ENCODE data around the gene ETS1.

Gene ETS1

GRCh38 chr11:128548649-128549255 is 38.6 kb downstream of the ETS1 start:
- TF ChIP-seq CTCF (IDR thresholded peaks at IDR 0.05; ENCODE audit: extremely low read depth, missing control alignments): no peak
- DNase-seq (ENCODE audit: low spot score): peak; percentile 45

GRCh38 chr11:128547946-128548648 is 39.3 kb downstream of the ETS1 start:
- TF ChIP-seq CTCF (IDR thresholded peaks at IDR 0.05; ENCODE audit: extremely low read depth, missing control alignments): no peak
- DNase-seq (ENCODE audit: low spot score): no peak

GRCh38 chr11:128546916-128547315 is 40.4 kb downstream of the ETS1 start:
- no peak for TF ChIP-seq CTCF (IDR thresholded peaks at IDR 0.05; ENCODE audit: extremely low read depth, missing control alignments)

GRCh38 chr11:128544471-128545051 is 42.8 kb downstream of the ETS1 start:
- TF ChIP-seq CTCF (IDR thresholded peaks at IDR 0.05; ENCODE audit: extremely low read depth, missing control alignments): no peak
- DNase-seq (ENCODE audit: low spot score): no peak

More at GRCh38 chr11:128546916-128547315, 40.4 kb downstream of the ETS1 start:
- no peak for DNase-seq (ENCODE audit: low spot score)

- no peak for DNase-seq (ENCODE audit: low spot score)
- no peak for TF ChIP-seq CTCF (IDR thresholded peaks at IDR 0.05; ENCODE audit: extremely low read depth, missing control alignments)
Observed at GRCh38 chr11:128540469-128540868, 46.9 kb downstream of the ETS1 start.

- TF ChIP-seq CTCF (IDR thresholded peaks at IDR 0.05; ENCODE audit: extremely low read depth, missing control alignments): no peak
- DNase-seq (ENCODE audit: low spot score): no peak
Observed at GRCh38 chr11:128536506-128536905, 50.9 kb downstream of the ETS1 start.

All from GM20000 (cell line).